PC-9 (cell line): ENCODE data around the gene WNT10A. TPM values are rescaled to one million over a fixed set of nuclear protein-coding genes. Genes with fewer than 3 reads are reported as not detected.
A peak's percentile ranks its signal among the peaks of the same experiment; 100 is the strongest.

Source experiments
- BruUV-seq: library from RNA; stranded (reverse); fragments of 400-500 nt; replicated peaks from 2 replicates; lab custom pipeline; 2021; lab: Mats Ljungman, UMichigan
- CTCF ChIA-PET: fragments of 300-600 bp; sonication (Branson Sonifier 250); formaldehyde crosslinking; loops from one replicate; lab custom pipeline; 2022; ENCODE audit warnings: antibody characterized with exemption; lab: Charles Lee
- POLR2A ChIA-PET: fragments of 300-600 bp; sonication (Branson Sonifier 250); formaldehyde crosslinking; loops from one replicate; lab custom pipeline; 2022; ENCODE audit warnings: antibody characterized with exemption; ENCODE audit not compliant: unreplicated experiment; lab: Charles Lee
- DNase-seq, 2 experiments: peaks; one replicate each; pipeline versions ENCODE4 v3.0.0 to v3.0.0-alpha.2; 2015 to 2022; ENCODE audit warnings: mixed read lengths in 1 of 2
- H2AFZ ChIP-seq: fragments of 200-600 bp; sonication (generic); 2 replicates; pipeline ENCODE4 v1.8.1; 2017; ENCODE audit warnings: antibody characterized with exemption
- H3F3A ChIP-seq: fragments of 200-600 bp; sonication (generic); 2 replicates; pipeline ENCODE4 v1.8.1; 2017; ENCODE audit warnings: antibody characterized with exemption, mild to moderate bottlenecking, low read depth; ENCODE audit not compliant: insufficient read depth
- H3K27ac ChIP-seq: fragments of 200-600 bp; sonication (generic); 2 replicates; pipeline ENCODE4 v1.6.1; 2016; ENCODE audit warnings: mixed run types
- H3K27me3 ChIP-seq: fragments of 200-600 bp; sonication (generic); 2 replicates; pipeline ENCODE4 v1.6.1; 2016; ENCODE audit warnings: low read depth, mixed run types; ENCODE audit not compliant: insufficient read depth
- H3K36me3 ChIP-seq: fragments of 200-600 bp; sonication (generic); 2 replicates; pipeline ENCODE4 v1.6.1; 2016; ENCODE audit warnings: low read depth, mixed run types
- H3K4me1 ChIP-seq: fragments of 200-600 bp; sonication (generic); replicated peaks from 2 replicates; pipeline ENCODE4 v1.6.1; 2016; ENCODE audit warnings: mixed run types; ENCODE audit not compliant: insufficient read depth
- H3K4me2 ChIP-seq: fragments of 200-600 bp; sonication (generic); 2 replicates; pipeline ENCODE4 v1.6.1; 2017; ENCODE audit warnings: mixed run types
- H3K4me3 ChIP-seq: fragments of 200-600 bp; sonication (generic); 2 replicates; pipeline ENCODE4 v1.6.1; 2016; ENCODE audit warnings: mixed run types
- H3K79me2 ChIP-seq: fragments of 200-600 bp; sonication (generic); 2 replicates; pipeline ENCODE4 v1.6.1; 2017; ENCODE audit warnings: low read depth, mixed run types
- H3K9me2 ChIP-seq: fragments of 200-600 bp; sonication (generic); 2 replicates; pipeline ENCODE4 v1.8.1; 2017; ENCODE audit warnings: mild to moderate bottlenecking; ENCODE audit not compliant: insufficient read depth
- H3K9me3 ChIP-seq: fragments of 200-600 bp; sonication (generic); 2 replicates; pipeline ENCODE4 v1.8.1; 2016; ENCODE audit warnings: low read depth; ENCODE audit not compliant: insufficient read depth
- H4K20me1 ChIP-seq: fragments of 200-600 bp; sonication (generic); 2 replicates; pipeline ENCODE4 v1.8.1; 2017; ENCODE audit not compliant: insufficient read depth
- EZH2 ChIP-seq: fragments of 200-600 bp; sonication (generic); IDR thresholded peaks from 2 replicates; pipeline ENCODE4 v1.8.0; 2017; ENCODE audit warnings: antibody characterized with exemption, low read depth
- intact Hi-C: fragments of 100-400 bp; cut with micrococcal nuclease; formaldehyde crosslinking; loops from one replicate; pipeline ENCODE4 v1.10.0; 2022; ENCODE audit not compliant: unreplicated experiment
- total RNA-seq: library from RNA; stranded (reverse); gene quantifications from 2 replicates; pipeline ENCODE4 v1.2.3, GENCODE V29; 2021
- TF ChIP-seq, protein P1 (sequence below): fragments of 200-600 bp; sonication (generic); conservative IDR thresholded peaks from 2 replicates; pipeline ENCODE4 v1.6.1; 2017; ENCODE audit warnings: mixed run types, antibody characterized with exemption, mild to moderate bottlenecking, moderate library complexity

WNT10A gene
- total RNA-seq, 1 experiment from 2014 or later = 1.2 TPM

GRCh38 chr2:218902427-218902826 is 21.8 kb downstream of the WNT10A start:
- Histone ChIP-seq H3K4me3 (no peak overlapping the region), H3K27me3 (no peaks in the 10 kb centered on the region), H3K9me3 (no peaks in the 10 kb centered on the region), H3K9me2 (no peaks in the 10 kb centered on the region), H3F3A (peaks cover 6% of the 10 kb centered on the region; the same call in 1 of the 2 replicates), H4K20me1 (no peaks in the 10 kb centered on the region), H3K4me1 (peaks cover 8% of the 10 kb centered on the region), H2AFZ (no peak overlapping the region), H3K4me2 (no peak overlapping the region), H3K79me2 (no peaks in the 10 kb centered on the region), H3K36me3 (no peaks in the 10 kb centered on the region), H3K27ac (no peak overlapping the region)
- ChIA-PET POLR2A (no interaction called here), CTCF (interaction anchor here (1.0 kb wide), 1 partner anchor 26 kb away, joined by 5 read pairs; no protein-coding TSS in a partner anchor)
- DNase-seq = no peak
- intact Hi-C loops = no loop called here
- TF ChIP-seq EZH2 = no peak
- no TSS peak for BruUV-seq

GRCh38 chr2:218904176-218904575 is 23.5 kb downstream of the WNT10A start:
- no peak for DNase-seq
- no peaks in the 10 kb centered on the region for H3K9me2 ChIP-seq
- H3K79me2 ChIP-seq = no peaks in the 10 kb centered on the region
- POLR2A ChIA-PET = no interaction called here
- H3F3A ChIP-seq = peaks cover 9% of the 10 kb centered on the region; the same call in 1 of the 2 replicates
- intact Hi-C loops = no loop called here
- H3K9me3 ChIP-seq = no peaks in the 10 kb centered on the region
- H3K4me2 ChIP-seq = no peak overlapping the region
- H3K4me1 ChIP-seq = 0 out of 2 replicates have a peak, but pooled peaks cover 3% of the 10 kb centered on the region
- no peaks in the 10 kb centered on the region for H4K20me1 ChIP-seq
- H3K27me3 ChIP-seq = no peaks in the 10 kb centered on the region
- H3K27ac ChIP-seq = no peak overlapping the region
- H2AFZ ChIP-seq = no peak overlapping the region
- CTCF ChIA-PET = no interaction called here
- TF ChIP-seq EZH2 = no peak
- TF ChIP-seq, protein P1, sequence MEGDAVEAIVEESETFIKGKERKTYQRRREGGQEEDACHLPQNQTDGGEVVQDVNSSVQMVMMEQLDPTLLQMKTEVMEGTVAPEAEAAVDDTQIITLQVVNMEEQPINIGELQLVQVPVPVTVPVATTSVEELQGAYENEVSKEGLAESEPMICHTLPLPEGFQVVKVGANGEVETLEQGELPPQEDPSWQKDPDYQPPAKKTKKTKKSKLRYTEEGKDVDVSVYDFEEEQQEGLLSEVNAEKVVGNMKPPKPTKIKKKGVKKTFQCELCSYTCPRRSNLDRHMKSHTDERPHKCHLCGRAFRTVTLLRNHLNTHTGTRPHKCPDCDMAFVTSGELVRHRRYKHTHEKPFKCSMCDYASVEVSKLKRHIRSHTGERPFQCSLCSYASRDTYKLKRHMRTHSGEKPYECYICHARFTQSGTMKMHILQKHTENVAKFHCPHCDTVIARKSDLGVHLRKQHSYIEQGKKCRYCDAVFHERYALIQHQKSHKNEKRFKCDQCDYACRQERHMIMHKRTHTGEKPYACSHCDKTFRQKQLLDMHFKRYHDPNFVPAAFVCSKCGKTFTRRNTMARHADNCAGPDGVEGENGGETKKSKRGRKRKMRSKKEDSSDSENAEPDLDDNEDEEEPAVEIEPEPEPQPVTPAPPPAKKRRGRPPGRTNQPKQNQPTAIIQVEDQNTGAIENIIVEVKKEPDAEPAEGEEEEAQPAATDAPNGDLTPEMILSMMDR = no peak
- no TSS peak for BruUV-seq
- H3K4me3 ChIP-seq = no peak overlapping the region
- H3K36me3 ChIP-seq = no peaks in the 10 kb centered on the region

GRCh38 chr2:218908721-218909619 is 28.3 kb downstream of the WNT10A start:
- ChIA-PET POLR2A (interaction anchor here (0.5 to 1.0 kb wide), 4 partner anchors 13 to 509 kb away, joined by 3 to 7 read pairs (median 4); partner anchors contain the start of gene CTDSP1), CTCF (interaction anchor here (0.6 to 1.9 kb wide), 3 partner anchors 10 to 347 kb away, joined by 4 to 15 read pairs (median 8); no protein-coding TSS in a partner anchor)
- no peaks in the 10 kb centered on the region for H3K36me3 ChIP-seq
- H3K4me2 ChIP-seq = peak overlapping the region; percentile 92
- peaks cover 15% of the 10 kb centered on the region for H3K4me1 ChIP-seq
- H3K27ac ChIP-seq = peak overlapping the region; percentile 59
- H4K20me1 ChIP-seq = no peaks in the 10 kb centered on the region
- peak overlapping the region; percentile 91 for H2AFZ ChIP-seq
- H3K79me2 ChIP-seq = no peaks in the 10 kb centered on the region
- H3K4me3 ChIP-seq = peak overlapping the region; percentile 67
- no peak for TF ChIP-seq EZH2
- TF ChIP-seq, protein P1 = no peak
- no peaks in the 10 kb centered on the region for H3K9me3 ChIP-seq
- TSS peak; percentile 96 for BruUV-seq
- no peaks in the 10 kb centered on the region for H3K9me2 ChIP-seq
- peak; percentile 79 to 90 for DNase-seq
- peaks cover 9% of the 10 kb centered on the region; the same call in 1 of the 2 replicates for H3F3A ChIP-seq
- intact Hi-C loops = no loop called here
- H3K27me3 ChIP-seq = no peaks in the 10 kb centered on the region
